Neuron (in vitro differentiated cells): ENCODE results near the gene MYL7.

Experiments
- H2AFZ ChIP-seq: one replicate; pipeline ENCODE4 v1.6.1; 2013; ENCODE audit warnings: low read depth, mild to moderate bottlenecking, inconsistent platforms, low read length, moderate library complexity
- H3K27me3 ChIP-seq: one replicate; pipeline ENCODE4 v1.6.1; 2013; ENCODE audit warnings: low read length; ENCODE audit not compliant: insufficient read depth
- H3K36me3 ChIP-seq: one replicate; pipeline ENCODE4 v1.6.1; 2013; ENCODE audit warnings: low read length; ENCODE audit not compliant: insufficient read depth
- H3K4me1 ChIP-seq: one replicate; pipeline ENCODE4 v1.6.1; 2013; ENCODE audit warnings: low read length; ENCODE audit not compliant: insufficient read depth
- H3K4me3 ChIP-seq: 2 replicates; pipeline ENCODE4 v1.5.1; 2013; ENCODE audit warnings: mild to moderate bottlenecking, low read length, moderate library complexity
- H3K9me3 ChIP-seq: one replicate; pipeline ENCODE4 v1.6.1; 2013; ENCODE audit warnings: low read length

The MYL7 gene

DNA sequence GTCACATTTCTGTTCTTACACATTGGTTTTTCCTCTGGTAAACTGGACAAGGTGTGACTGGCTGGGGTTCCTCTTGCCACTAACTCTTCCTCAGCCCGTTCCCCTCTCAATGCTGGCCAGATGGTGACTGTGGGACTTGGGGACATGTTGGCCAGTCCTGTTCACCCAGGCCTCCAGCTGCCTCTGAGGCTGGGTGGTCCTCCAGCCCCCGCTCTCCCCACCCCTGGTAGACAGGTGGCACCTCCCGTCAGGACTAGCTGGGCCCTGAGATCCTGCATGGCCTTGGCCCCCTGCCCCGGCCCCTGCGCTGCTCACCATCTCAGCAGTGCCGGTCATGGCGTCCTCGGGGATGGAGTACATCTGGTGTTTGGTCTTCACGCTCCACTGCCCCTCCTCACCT lies 10.8 kb upstream of the MYL7 start:
- Histone ChIP-seq H3K36me3 (no peaks in the 10 kb centered on the region), H2AFZ (no peak overlapping the region), H3K4me3 (no peak overlapping the region), H3K4me1 (no peaks in the 10 kb centered on the region), H3K9me3 (no peaks in the 10 kb centered on the region), H3K27me3 (peaks cover 63% of the 10 kb centered on the region)

- no peaks in the 10 kb centered on the region for H3K36me3 ChIP-seq
- H3K4me3 ChIP-seq = no peak overlapping the region
- peaks cover 64% of the 10 kb centered on the region for H3K27me3 ChIP-seq
- H2AFZ ChIP-seq = no peak overlapping the region
- no peaks in the 10 kb centered on the region for H3K4me1 ChIP-seq
- H3K9me3 ChIP-seq = no peaks in the 10 kb centered on the region
These were observed 10.1 kb upstream of the MYL7 start for GRCh38 chr7:44150966-44151941.

DNA sequence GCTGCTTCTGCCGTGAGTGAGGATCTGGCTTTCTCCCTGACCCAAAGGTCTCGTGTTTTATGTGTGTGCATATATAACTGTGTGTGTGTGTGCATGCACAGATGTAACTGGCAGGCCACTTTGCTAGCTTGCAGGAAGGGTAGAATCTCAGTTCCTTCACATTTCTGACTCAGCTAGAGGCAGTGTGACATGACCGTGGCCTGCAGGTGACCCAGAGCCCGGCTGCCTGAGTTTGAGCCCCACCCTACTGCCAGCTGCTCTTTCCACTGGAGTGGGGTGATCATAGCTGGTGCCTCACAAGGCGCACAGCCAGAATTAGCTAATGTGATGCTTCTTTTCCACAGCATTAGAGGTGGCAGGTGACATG lies 9.3 kb upstream of the MYL7 start:
- H3K9me3 ChIP-seq = no peaks in the 10 kb centered on the region

DNA sequence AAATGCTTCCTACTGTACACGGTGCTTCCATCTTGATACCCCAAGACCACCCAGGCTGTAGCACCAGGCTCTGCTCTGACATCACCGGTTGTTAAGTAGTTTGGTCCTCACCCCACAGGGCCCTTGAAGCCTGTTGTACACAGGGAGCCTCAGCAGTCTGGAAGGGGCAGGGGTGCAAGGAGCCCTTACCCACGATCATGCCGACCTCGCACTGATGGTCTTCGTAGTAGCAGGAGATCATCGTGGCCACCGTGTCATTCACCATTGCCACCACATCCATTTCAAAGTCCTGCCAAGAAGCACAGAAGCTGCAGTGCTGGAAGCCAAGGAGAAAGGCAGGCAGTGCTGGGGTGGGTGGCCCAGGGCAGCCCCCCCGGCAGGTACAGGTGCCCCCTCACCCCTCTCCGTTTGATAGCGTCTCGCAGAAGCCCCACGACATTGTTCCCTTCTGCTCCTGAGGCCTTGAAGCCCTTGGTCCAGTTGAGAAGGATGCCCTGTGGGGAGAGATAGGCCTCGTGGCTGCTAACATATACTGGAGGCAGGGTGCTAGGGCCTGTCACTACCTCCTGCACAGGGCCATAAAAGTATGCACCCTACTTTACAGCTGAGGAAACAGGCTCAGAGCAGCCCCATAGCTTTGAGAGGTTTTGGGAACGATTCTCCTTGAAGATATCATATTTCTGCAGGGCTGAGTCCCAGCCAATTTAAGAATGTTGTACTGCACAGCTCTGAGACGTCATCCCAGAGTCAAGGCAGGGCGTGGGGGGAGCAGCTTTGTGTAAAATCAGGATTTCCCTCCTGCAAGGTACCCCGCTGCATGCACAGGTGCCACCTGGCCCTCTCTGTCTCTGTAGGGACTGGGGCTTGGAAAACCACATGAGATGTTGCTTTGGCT lies 8.7 kb upstream of the MYL7 start:
- Histone ChIP-seq H3K9me3 (peaks cover 2% of the 10 kb centered on the region), H3K27me3 (peaks cover 65% of the 10 kb centered on the region), H3K4me1 (no peaks in the 10 kb centered on the region), H2AFZ (no peak overlapping the region), H3K36me3 (no peaks in the 10 kb centered on the region), H3K4me3 (no peak overlapping the region)

More for the DNA sequence above, 9.3 kb upstream of the MYL7 start:
- Histone ChIP-seq H3K4me3 (no peak overlapping the region), H3K27me3 (peaks cover 65% of the 10 kb centered on the region), H2AFZ (no peak overlapping the region), H3K36me3 (no peaks in the 10 kb centered on the region), H3K4me1 (no peaks in the 10 kb centered on the region)

- no peaks in the 10 kb centered on the region for H3K4me1 ChIP-seq
- H3K4me3 ChIP-seq = no peak overlapping the region
- no peaks in the 10 kb centered on the region for H3K36me3 ChIP-seq
- H3K9me3 ChIP-seq = peaks cover 2% of the 10 kb centered on the region
- H2AFZ ChIP-seq = no peak overlapping the region
- peaks cover 66% of the 10 kb centered on the region for H3K27me3 ChIP-seq
These were observed 7.9 kb upstream of the MYL7 start for GRCh38 chr7:44148961-44149536.

DNA sequence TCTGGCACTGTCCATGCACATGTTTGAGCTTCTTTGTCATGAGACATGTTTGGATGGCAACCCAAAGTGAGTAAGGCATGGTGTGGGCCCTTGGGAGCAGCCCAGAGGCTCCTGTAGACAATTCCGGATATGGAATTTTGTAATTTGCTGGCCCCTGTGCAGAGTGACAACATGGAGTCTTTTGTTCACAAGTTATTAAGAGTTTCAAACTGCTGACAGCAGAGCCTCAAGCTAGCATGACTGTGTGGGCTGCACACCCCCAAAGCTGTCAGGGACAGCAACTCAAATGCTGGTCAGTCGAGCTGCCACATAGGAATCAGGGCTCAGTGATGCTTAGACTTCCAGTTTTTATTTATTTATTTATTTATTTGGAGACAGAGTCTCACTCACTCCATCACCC lies 7.0 kb upstream of the MYL7 start:
- H3K4me3 ChIP-seq = no peak overlapping the region
- H3K9me3 ChIP-seq = peaks cover 2% of the 10 kb centered on the region
- H3K36me3 ChIP-seq = no peaks in the 10 kb centered on the region
- peaks cover 70% of the 10 kb centered on the region for H3K27me3 ChIP-seq
- H3K4me1 ChIP-seq = no peaks in the 10 kb centered on the region
- H2AFZ ChIP-seq = no peak overlapping the region

DNA sequence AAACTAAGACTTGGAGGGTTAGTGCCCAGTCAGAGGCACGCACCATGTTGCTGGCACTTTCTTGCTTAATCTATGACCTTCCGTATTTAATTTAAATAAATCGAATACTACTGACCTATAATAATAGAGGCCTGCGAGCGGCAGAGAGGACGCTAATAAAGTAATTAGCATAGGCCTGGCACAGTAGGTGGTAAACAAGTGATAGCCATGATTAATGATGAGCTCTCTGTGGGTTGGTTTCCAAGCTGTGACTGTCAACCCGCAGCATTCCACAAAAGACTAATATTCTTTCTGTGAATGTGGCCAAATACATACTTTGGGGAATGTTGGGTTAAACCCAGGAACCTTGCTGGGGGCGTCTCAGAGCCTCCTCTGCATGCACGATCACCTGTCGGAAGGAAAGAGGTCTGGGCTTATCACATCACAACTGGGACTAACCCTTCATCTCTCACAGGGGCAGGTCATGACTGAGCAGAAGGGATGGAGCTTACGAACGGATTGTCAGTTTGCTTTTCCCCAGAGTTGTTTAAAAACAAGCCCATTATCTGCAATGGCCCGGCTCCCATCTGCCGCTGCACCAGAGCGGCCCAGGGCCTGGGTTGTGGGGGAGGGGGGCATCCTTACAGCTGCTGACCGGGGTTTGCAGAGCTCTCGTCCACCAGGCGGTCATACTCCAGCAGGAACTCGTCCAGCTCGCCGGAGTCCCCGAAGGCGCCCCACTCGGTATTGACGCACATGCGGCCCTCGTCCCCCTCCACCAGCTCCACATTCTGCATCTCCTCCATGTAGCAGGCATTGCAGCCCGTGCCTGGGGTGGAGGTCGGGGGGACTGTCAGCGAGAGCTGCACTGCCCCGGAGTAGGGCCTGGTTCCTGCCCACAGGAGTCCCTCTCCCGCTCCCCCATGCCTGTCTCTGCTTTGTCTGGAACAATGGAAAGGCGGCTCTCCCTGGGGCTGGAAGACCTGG lies 6.2 kb upstream of the MYL7 start:
- Histone ChIP-seq H3K4me1 (no peaks in the 10 kb centered on the region), H3K4me3 (no peak overlapping the region), H2AFZ (no peak overlapping the region), H3K27me3 (peaks cover 70% of the 10 kb centered on the region), H3K9me3 (peaks cover 2% of the 10 kb centered on the region), H3K36me3 (no peaks in the 10 kb centered on the region)

DNA sequence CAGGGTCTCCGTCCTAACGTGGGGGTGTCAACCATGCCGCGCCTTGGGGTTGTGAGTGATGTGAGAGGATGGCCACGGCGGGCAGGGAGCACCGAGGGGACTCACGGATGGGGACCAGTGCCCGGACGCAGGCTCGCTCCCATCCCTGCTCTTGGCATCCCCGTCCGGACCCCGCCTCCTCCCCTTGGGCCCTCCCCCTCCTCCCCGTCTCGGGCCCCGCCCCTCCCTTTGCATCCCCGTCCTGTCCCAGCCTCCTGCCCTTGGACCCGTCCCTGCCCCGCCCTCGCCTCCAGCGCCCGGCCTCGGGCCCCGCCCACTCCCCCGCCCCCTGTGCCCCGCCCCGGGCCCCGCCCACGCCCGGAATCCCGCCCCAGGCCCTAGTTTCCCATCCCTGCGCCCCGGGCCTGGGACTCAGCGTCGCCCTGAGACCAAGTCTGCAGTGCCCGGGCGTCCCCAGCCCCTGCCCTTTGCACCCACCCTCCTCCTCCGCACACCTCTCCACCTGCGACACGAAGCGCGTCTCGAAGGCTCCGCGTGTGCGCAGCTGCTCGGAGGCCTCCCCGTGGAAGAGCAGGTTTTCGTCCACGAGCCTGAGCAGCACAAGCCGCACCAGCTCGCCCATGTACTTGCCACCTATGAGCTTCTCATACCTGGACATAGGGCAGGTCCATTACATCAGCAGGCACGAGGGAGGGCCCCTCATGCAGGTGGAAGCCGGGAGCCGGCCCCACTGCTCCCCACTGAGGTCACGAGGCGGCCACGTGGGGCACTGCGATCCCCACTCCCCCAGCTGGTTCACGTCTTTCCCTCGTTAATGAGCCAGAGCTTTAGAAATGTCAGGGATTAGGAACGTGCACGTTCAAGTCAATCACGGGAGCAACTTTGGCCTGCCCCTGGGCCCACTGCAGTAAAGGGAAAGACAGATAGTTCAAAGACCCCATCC lies 5.1 kb upstream of the MYL7 start:
- Histone ChIP-seq H2AFZ (no peak overlapping the region), H3K27me3 (peaks cover 65% of the 10 kb centered on the region), H3K9me3 (peaks cover 2% of the 10 kb centered on the region), H3K36me3 (no peaks in the 10 kb centered on the region), H3K4me1 (no peaks in the 10 kb centered on the region), H3K4me3 (no peak overlapping the region)

DNA sequence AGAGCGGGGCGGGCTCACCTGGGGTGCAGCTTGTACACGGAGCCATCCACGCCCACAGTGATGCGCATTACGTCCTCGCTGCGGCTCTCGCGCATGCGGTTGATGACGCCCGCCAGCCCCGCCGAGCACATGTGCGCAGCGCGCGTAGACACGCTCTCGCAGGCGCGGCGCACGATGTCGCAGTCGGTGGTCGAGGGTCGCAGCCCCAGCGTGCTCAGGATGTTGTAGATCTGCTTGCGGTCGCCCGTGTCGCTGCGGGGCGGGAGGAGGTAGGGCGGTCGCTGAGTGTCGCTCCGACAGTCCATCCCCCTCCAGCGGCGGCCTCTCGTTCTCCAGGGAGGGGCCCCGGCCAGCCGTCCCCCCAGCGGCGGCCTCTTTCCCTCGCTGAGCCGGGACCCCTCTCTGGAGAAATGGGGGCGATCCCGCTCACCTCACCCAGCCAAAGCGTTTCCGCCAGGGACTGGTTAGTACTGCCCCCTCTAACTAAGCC lies 4.4 kb upstream of the MYL7 start:
- H3K4me1 ChIP-seq = no peaks in the 10 kb centered on the region
- peaks cover 60% of the 10 kb centered on the region for H3K27me3 ChIP-seq
- no peak overlapping the region for H2AFZ ChIP-seq
- peaks cover 2% of the 10 kb centered on the region for H3K9me3 ChIP-seq
- H3K4me3 ChIP-seq = no peak overlapping the region
- H3K36me3 ChIP-seq = no peaks in the 10 kb centered on the region

DNA sequence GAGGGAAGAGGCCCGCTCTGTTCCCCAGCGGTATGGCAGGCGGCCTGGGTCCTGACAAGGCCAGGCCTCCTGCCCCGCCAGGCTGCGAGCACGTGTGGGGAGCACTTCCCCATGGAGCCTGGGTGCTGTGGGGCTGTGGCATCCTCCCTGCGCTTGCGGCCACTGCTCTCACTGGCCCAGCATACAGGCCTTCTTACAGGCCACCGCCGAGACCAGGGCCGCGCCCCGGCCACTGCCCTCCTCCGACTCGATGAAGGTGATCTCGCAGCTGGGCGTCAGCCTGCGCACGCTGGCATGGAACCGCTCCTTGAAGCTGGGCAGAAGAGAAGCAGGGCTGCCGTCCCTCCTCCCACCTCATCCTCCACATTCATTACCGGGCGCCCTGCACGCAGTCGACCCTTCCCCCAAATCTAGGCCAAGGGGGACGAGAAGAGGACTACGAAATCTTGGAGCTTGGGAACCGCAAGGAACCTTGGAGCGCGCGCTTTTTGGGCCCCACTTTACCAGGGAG lies 3.9 kb upstream of the MYL7 start:
- Histone ChIP-seq H3K4me3 (no peak overlapping the region), H3K9me3 (peaks cover 2% of the 10 kb centered on the region), H3K27me3 (peaks cover 56% of the 10 kb centered on the region), H3K36me3 (no peaks in the 10 kb centered on the region), H3K4me1 (no peaks in the 10 kb centered on the region), H2AFZ (no peak overlapping the region)

DNA sequence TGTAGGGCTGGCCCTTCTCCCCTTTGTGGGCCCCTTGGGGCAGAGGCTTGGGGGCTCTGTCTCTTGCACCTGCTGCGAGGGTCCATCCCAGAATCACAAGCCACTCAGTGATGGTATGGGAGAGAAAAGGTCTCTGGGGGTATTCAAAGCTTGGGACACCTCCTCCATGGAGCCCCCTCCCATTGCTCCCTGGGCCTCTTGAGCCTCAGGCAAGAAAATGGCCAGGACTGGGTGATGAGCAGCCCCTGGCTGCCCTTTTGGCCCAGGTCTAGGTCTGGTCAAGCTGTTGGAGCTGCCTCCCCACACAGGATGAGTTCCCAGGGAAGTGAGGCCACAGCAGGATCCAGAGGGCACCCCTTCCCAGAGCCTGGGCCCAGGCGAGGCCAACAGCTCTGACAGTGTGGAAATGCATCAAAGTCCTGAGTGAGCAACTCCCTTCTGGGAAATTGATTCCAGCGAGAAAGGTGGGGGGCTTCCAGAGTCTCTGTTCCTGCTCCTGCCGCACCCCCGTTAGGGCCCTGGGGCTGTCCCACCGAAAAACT lies 3.4 kb upstream of the MYL7 start:
- no peak overlapping the region for H3K4me3 ChIP-seq
- peaks cover 51% of the 10 kb centered on the region for H3K27me3 ChIP-seq

More for the DNA sequence above, 3.4 kb upstream of the MYL7 start:
- no peaks in the 10 kb centered on the region for H3K4me1 ChIP-seq
- no peaks in the 10 kb centered on the region for H3K36me3 ChIP-seq
- H3K9me3 ChIP-seq = peaks cover 2% of the 10 kb centered on the region
- no peak overlapping the region for H2AFZ ChIP-seq
